Activated CD8-positive, alpha-beta memory T cell treated with anti-CD3 and anti-CD28 coated beads, Interleukin-2, amount 50 U/mL, for 48 hours (primary cell): ENCODE results near the gene MLLT1.
A peak's percentile ranks its signal among the peaks of the same experiment; 100 is the strongest.

Experiments
- DNase-seq: peaks from one replicate; pipeline ENCODE4 v3.0.0-alpha.2; 2020

MLLT1 gene

GRCh38 chr19:6273701-6274601 lies 5.8 kb downstream of the MLLT1 start:
- DNase-seq, result no peak

GRCh38 chr19:6272913-6273600 lies 6.7 kb downstream of the MLLT1 start:
- DNase-seq, result no peak

GRCh38 chr19:6272411-6272791 lies 7.4 kb downstream of the MLLT1 start:
- no peak for DNase-seq

- DNase-seq, result no peak
Observed at GRCh38 chr19:6271721-6272410, 7.9 kb downstream of the MLLT1 start.

- DNase-seq, result no peak
Observed at GRCh38 chr19:6271251-6271650, 8.5 kb downstream of the MLLT1 start.

GRCh38 chr19:6270822-6271221 lies 9.0 kb downstream of the MLLT1 start:
- DNase-seq, result no peak

- DNase-seq, result no peak
Observed at GRCh38 chr19:6270076-6270745, 9.6 kb downstream of the MLLT1 start.

- no peak for DNase-seq
Observed at GRCh38 chr19:6269101-6269886, 10.5 kb downstream of the MLLT1 start.

GRCh38 chr19:6268382-6268771 lies 11.4 kb downstream of the MLLT1 start:
- DNase-seq, result no peak

GRCh38 chr19:6267552-6268381 lies 12.0 kb downstream of the MLLT1 start:
- no peak for DNase-seq

- no peak for DNase-seq
Observed at GRCh38 chr19:6264803-6265202, 15.0 kb downstream of the MLLT1 start.

- DNase-seq, result no peak
Observed at GRCh38 chr19:6263735-6264444, 15.9 kb downstream of the MLLT1 start.

GRCh38 chr19:6263306-6263705 lies 16.5 kb downstream of the MLLT1 start:
- no peak for DNase-seq

- no peak for DNase-seq
Observed at GRCh38 chr19:6262519-6262918, 17.3 kb downstream of the MLLT1 start.

GRCh38 chr19:6261883-6262282 lies 17.9 kb downstream of the MLLT1 start:
- DNase-seq, result no peak

GRCh38 chr19:6260912-6261650 lies 18.7 kb downstream of the MLLT1 start:
- DNase-seq, result peak; percentile 67

GRCh38 chr19:6260376-6260775 lies 19.4 kb downstream of the MLLT1 start:
- DNase-seq, result no peak

GRCh38 chr19:6259312-6259861 lies 20.4 kb downstream of the MLLT1 start:
- no peak for DNase-seq

GRCh38 chr19:6258812-6259311 lies 20.9 kb downstream of the MLLT1 start:
- no peak for DNase-seq
